Activated CD4-positive, alpha-beta T cell treated with anti-CD3 and anti-CD28 coated beads, Interleukin-2, Interleukin-4, amounts not matched to agents 100 ng/mL and 50 ng/mL, durations not matched to agents 16 hours and 8 hours (primary cell): Measurements from ENCODE around the gene STAC2.

Experiments used
- DNase-seq: peaks from one replicate; pipeline ENCODE4 v3.0.0-alpha.2; 2020; ENCODE audit warnings: low spot score

Gene STAC2

GRCh38 chr17:39161962-39162361, 63.8 kb downstream of the STAC2 start:
- no peak for DNase-seq
